ENCODE measurements around the gene GSK3A.

The GSK3A gene

DNA sequence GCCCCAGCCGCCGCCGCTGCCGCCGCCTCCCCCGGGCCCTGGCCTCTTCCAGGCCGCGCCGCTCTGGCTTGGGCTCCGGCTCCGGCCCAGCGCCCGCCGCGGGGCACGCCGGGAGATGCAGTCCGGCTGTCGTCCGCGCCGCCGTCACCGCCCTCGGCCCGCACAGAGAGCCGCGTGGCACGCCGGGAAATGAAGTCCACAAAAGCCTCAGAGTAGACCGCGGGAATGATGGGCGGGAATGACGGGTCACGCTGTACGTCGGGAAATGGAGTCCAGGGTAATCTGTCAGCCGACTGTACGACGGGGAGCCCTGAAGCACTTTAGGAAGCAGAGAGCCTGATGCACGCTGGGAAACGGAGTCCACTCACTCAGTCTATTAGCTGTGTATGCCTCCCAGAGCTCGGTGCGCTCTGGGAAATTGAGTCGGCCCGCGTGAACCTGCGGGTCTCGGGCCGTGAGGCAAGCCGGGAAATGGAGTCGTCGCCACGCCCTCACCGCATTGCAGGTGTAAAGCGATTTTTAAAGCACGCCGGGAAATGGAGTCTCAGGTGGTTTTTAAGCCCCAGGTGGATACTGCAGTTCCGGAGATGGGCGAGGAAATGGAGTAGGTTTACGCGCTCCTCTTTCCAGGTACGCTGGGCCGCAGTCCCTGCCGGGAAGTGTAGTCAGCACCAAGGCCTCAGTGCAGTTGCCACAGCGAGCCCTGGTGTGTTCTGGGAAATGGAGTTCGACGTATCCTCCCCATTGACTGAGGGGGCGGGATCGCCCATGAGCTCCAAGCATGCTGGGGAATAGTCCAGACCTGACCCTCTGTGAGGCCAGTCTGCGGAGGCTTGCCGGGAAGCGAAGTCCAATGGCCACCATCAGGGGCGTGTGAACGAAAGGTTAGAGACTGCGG lies at the start of gene GSK3A:
Gene GSK3A (minus strand): TSS at position 91 of the 898 bp plus-strand sequence. CDS start 137 bp downstream, outside the sequence.
- peak; percentile 98 for DNase-seq (ENCODE audit: low spot score)

DNA sequence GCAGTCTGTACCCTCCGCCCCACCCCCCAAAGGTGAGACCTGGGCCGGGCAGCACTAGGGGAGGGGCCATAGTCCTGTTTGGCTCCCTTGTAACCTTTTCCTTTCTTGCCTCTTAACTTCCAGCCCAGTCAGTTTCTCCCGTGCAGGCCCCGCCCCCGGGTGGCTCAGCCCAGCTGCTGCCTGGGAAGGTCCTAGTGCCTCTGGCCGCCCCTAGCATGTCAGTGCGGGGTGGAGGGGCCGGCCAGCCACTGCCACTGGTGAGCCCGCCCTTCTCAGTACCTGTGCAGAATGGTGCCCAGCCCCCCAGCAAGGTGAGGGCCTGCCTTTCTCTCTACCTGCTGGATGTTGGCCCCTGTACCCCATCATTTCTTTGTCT lies 49.0 kb upstream of the GSK3A start:
- DNase-seq (ENCODE audit: low spot score) = peak; percentile 67

DNA sequence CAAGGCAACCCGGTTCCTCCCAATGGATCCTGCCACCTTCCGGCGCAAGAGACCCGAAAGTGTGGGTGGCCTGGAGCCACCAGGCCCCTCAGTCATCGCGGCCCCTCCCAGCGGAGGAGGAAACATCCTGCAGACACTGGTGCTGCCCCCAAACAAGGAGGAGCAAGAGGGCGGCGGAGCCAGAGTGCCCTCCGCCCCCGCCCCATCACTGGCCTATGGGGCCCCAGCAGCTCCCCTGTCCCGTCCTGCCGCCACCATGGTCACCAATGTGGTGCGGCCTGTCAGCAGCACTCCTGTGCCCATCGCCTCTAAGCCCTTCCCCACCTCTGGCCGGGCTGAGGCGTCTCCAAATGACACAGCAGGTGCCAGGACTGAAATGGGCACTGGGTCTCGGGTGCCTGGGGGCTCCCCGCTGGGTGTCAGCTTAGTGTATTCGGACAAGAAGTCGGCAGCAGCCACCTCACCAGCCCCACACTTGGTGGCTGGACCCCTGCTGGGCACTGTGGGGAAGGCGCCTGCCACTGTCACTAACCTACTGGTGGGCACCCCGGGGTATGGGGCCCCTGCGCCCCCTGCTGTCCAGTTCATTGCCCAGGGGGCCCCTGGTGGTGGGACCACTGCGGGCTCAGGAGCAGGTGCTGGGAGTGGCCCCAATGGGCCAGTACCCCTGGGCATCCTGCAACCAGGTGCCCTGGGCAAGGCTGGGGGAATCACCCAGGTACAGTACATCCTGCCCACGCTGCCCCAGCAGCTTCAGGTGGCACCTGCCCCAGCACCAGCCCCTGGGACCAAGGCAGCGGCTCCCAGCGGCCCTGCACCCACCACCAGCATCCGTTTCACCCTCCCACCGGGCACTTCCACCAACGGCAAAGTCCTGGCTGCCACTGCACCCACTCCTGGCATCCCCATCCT lies 48.4 kb upstream of the GSK3A start:
- peak; percentile 62 for DNase-seq (ENCODE audit: low spot score)

DNA sequence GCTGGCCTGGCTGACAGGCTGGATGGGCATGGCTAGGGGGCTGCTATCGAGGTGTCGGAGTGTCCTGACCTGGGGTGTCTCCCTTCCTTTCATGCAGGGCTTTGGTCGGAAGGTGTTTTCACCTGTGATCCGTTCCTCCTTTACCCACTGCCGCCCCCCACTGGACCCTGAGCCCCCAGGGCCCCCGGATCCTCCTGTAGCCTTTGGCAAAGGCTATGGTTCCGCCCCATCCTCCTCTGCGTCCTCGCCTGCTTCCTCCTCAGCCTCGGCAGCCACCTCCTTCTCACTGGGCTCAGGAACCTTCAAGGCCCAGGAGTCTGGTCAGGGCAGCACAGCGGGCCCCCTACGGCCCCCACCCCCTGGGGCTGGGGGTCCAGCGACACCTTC lies 47.7 kb upstream of the GSK3A start:
- DNase-seq (ENCODE audit: low spot score) = no peak

DNA sequence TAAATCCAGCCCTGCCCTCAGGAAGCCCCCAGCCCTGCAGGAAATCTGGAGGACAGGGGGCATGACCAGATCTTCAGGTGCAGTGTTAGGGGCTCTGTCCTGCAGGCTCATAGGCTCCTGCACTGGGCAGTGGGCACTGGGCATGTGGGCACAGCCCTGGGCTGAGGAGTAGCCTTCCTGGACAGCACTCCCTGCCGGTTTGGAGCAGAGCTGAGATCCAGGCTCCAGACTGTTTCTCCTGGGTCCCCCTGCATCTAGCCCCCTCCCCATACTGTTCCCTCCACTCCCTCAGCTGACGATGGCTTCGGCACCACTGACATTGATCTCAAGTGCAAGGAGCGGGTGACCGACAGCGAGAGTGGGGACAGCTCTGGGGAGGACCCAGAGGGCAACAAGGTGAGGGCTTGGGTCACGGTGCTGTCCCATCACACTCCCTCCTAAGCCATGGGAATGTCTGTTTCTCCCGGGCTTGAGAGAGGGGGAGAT lies 47.2 kb upstream of the GSK3A start:
- DNase-seq (ENCODE audit: low spot score) = no peak

DNA sequence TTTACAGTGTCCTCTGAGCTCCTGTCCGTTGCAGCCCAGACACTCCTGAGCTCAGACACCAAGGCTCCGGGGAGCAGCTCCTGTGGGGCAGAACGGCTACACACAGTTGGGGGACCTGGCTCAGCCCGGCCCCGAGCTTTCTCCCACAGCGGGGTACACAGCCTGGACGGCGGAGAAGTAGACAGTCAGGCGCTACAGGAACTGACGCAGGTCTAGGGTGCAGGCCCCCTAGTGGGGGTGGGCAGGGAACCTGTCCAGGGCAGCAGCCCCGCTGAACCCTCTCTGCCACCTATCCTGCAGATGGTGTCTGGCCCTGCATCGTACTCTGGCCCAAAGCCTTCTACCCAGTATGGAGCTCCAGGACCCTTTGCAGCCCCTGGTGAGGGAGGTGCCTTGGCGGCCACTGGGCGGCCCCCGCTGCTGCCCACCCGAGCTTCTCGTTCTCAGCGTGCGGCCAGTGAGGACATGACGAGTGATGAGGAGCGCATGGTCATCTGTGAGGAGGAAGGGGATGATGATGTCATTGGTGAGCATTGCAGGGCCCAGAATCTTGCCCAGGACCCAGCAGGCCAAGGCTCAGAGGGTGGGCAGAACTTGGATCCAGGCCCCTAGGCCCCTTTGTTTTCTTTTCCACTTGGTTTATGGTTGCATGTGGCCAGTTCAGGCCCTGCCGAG lies 46.6 kb upstream of the GSK3A start:
- no peak for DNase-seq (ENCODE audit: low spot score)

DNA sequence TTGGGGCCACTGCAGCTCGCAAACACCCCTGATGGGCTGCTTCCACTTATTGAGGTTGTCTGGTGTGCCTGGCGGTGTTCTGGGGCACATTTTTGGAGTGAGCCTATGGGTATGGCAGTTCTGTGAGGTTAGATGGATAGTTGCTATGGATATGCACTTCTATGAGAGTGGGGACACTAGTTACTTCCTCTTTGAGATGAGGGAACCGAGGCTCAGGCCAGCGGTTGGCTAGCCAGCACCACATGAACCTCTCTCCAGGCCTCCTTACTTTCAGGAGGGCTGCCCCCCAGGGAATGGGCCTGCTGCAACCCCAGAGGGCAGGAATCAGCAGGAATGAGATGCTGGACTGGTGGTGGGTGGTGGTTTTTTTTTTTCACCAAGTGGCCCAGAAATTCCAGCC lies 46.0 kb upstream of the GSK3A start:
- no peak for DNase-seq (ENCODE audit: low spot score)

DNA sequence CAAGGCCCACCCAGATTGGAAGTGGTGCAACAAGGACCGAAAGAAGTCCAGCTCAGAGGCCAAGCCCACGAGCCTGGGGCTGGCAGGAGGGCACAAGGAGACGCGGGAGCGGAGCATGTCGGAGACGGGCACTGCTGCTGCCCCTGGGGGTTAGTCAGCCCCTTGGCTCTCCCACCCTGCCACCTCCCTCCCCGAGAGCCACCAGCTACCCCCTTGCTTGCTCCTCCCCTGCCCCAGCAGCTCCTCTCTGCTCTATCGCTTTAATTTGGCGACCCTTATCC lies 45.4 kb upstream of the GSK3A start:
- peak; percentile 55 for DNase-seq (ENCODE audit: low spot score)

DNA sequence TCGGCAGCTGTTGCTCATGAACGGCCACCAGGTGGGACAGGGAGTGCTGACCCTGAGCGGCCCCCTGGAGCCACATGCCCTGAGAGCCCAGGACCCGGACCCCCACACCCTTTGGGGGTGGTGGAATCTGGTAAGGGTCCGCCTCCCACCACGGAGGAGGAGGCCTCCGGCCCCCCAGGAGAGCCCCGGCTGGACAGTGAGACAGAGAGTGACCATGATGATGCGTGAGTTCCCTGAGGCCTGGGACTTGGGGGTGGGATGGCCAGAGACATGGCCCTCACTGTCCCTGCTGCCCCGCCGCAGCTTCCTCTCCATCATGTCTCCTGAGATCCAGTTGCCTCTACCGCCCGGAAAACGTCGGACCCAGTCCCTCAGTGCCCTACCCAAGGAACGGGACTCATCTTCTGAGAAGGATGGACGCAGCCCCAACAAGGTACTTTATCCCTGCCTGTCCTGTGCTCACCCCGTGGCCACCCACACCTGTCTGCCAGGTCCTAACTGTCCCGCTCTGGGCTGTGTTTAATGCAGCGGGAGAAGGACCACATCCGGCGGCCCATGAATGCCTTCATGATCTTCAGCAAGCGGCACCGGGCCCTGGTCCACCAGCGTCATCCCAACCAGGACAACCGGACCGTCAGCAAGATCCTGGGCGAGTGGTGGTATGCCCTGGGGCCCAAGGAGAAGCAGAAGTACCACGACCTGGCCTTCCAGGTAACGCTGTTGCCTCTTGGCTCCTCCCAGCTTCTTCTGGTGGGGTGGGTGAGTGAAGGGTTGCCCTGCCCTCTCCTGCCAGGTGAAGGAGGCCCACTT lies 44.8 kb upstream of the GSK3A start:
- DNase-seq (ENCODE audit: low spot score) = peak; percentile 62

DNA sequence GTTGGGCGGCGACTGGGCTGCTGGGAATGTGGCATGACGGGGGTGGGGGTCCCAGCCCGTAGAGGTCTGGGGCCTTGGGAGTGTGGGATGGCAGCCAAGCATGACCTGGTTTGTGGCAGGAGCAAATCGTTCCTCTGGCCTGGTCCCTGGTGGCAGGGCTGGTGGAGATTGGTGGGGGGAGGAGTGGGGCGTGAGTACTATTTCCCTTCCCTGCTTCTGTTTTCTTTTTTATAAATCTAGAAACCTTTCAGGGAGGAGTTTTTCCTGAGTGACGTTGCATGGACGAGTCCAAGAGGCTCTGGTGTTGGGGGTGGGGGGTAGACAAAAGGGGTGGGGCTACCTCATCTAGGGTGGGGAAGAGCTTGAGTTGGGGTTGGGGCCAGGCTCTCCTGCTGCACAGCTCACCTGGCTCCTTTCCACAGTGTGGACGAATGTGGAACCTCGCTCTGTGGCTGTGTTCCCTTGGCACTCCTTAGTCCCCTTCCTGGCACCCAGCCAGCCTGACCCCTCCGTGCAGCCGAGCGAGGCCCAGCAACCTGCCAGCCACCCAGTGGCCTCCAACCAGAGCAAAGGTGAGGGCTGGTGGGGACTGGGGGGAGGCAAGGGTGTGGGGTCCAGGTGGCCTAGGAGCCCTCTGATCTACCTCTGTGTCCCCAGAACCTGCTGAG lies 44.1 kb upstream of the GSK3A start:
- peak; percentile 64 for DNase-seq (ENCODE audit: low spot score)

DNA sequence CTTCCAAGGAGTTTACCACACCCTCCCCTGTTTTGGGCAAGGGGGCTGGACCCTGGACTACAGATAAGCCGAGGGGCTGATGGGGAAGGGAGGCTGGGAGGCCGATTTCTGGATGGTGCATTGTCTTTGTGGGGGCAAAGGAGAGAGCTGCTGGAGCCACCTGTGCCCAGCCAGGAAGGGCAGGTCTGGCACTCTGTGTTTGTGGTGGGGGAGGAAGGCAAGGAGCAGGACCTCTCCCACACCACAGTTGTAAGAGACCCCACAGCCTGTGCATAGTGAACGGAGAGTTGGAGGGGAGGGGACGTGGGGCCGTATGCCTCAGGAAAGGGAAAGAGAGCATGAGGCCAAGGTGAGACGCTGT lies 43.6 kb upstream of the GSK3A start:
- DNase-seq (ENCODE audit: low spot score) = peak; percentile 62

DNA sequence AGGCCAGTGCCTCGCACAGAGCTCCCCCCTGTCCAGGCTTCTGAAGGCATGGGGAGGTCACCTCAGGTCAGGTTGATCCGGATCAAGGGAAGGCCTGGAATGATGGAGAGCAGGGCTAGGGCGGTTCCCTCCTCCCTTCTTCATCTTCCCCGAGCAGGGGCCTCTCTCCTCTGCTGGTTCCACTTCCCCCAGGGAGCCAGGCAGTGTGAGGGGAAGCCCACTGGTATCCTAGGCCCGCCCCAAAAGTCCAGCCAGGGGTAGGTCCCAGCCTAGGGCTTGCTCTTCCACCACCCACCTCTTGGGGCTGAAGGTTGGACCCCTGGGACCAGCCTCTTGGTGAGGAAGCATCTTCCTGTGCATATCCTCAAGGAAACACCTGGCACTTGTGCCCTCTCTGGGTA lies 43.1 kb upstream of the GSK3A start:
- DNase-seq (ENCODE audit: low spot score) = peak; percentile 62

DNA sequence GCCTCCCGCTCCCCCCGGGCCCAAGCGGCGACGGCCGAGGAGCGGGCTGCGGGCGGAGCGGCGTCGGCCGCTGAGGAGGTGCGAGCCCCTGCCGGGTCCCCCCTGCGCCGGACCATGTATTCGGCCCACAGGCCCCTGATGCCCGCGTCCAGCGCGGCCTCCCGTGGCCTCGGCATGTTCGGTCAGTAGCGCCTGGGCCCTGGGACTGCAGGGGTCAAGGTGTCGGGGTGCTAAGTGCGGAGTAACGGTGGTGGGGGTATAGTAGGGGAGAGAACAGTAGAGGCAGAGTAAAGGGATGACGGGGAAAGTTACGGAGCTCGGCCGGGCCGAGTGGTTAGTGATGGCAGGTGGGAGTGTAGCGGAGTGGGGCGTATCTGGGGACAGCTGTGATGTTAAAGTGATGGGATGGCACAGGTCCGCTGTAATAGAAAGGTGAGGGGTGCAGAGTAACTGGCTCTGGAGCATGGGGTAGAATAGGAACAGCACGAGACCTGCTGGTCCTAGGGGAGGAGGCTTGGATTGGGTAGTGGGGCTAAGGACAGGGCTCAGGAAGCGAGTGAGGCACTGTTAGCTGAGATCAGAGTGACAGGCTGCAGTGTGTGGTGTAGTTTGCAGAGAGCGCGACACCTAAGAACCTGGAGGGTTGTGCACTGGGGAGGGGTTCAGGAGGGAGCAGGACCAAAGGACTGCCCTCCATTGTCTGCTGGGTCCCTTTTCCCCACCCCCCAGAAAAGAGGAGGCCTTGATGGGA lies 42.4 kb upstream of the GSK3A start:
- peak; percentile 71 for DNase-seq (ENCODE audit: low spot score)

DNA sequence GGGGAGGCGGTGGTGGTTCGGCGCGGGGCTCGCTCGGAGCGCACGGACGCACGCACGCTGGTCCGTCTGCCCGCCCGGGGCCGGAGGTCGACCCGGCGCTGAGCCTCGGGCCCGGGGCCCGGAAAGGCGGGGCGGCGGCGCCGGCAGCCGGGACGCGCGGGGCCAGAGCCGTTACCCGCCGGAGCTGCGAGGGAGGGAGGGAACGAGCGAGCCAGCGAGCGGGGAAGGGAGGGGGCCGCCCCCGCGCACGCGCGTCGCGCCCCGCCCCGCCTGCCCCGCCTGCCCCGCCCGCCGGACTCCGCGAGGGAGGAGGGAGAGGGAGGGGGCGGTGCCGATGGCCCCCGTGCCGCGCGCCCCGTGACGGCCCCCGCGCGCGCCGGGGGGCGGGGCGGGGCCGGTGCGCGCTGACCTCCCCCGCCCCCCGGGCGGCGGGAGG lies 41.7 kb upstream of the GSK3A start:
- DNase-seq (ENCODE audit: low spot score) = peak; percentile 92

DNA sequence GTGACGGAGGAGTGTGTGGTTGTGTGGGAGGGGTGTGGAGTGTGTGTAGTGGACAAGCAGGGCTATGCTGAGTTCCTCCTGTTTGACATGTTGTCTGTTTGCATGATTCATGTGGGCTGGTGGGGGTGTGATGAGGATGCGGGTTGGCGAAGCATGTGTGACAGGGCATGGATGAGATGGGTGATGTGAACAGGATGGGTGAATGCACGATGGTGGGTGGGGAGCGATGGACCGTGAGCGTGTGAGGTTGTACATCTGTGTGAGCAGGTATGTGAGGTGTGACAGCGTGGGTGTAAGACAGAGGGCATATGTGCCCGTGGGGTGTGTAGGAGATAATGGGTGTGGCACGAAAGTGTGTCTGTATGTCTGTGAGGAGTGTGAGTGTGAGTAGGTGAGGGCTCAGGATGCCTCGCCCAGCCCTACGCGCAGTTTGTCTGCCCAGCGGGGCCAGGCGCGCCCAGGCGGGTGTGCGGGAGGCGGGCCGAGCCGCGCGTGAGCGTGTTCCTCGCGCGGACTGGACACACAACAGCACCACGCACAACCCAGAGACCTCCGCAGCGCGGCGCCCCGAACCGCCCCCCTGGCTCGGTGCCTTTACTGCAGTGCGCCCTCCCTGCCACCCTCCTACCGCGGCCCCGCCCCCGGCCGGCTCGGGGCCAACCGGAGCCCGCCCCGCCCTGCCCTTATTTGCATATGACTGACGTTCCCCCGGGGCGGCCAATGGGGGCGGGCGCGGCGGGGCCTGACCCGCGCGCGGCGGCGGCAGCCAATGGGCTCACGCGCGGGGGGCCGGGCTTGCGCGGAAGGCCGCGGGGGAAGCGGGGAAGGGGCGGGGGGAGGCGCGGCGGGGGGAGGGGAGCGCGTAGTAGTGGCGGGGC lies 41.0 kb upstream of the GSK3A start:
- peak; percentile 98 for DNase-seq (ENCODE audit: low spot score)

DNA sequence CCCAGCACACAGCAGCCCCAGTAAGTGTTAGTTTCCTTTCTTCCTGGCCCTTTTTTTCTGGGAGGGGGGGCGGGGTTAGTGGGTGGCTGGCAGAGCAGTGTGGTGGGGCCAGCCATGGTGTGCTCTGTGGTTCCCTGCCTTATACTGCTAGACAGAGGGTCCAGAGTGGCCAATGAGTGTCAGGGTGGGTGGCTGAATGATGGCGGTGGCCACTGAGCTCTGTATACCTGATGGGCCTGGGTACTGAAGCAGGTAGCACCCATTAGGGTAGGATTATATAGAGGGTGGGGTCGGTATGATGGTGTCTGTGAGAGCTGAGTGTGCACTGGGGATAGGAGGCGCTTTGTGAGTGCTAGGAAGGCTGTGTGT lies 40.4 kb upstream of the GSK3A start:
- peak; percentile 68 for DNase-seq (ENCODE audit: low spot score)

DNA sequence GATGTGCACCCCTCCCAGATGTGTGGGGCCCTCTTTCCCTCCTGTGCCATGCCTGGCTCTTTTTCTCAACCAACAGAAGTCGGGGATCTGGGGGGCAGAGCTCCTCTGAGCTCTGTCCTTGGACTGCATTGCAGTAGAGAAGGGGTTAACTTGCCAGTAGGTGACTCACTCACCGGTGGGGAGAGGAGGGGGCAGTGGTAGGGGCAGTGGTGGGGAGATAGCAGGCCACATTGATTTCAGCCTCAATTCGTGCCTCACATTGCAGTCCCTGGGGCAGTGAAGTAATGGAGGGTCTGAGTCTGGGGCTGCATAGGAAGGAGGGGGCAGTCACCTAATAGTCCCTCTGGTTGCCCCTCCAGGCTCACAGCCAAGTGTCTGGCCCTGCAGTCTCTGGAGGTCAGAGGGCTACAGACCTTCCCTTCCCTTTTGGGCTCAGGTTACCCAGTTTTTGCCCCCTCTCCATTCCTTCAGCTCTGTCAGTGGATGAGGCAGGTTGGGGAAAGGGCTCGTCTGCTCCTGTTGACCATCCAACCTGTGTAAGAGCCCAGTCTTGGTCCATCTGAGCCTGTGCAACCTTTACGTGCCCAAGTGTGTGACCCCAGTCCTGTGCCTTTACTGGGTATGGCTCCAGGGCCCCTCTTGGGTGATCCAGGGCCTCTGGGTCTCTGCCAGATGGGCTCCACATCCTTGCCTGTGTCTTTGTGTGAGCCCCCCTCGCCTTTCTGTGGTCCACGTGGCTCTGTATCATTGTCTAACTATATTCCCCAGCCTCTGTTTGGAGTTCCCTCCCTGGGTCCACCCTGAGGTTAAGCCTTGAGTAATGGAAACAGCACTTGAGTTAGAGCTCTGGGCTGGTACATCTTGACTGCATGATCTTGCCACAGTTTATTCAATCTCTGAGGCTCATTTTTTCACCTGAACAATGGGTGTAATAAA lies 39.7 kb upstream of the GSK3A start:
- peak; percentile 69 for DNase-seq (ENCODE audit: low spot score)

DNA sequence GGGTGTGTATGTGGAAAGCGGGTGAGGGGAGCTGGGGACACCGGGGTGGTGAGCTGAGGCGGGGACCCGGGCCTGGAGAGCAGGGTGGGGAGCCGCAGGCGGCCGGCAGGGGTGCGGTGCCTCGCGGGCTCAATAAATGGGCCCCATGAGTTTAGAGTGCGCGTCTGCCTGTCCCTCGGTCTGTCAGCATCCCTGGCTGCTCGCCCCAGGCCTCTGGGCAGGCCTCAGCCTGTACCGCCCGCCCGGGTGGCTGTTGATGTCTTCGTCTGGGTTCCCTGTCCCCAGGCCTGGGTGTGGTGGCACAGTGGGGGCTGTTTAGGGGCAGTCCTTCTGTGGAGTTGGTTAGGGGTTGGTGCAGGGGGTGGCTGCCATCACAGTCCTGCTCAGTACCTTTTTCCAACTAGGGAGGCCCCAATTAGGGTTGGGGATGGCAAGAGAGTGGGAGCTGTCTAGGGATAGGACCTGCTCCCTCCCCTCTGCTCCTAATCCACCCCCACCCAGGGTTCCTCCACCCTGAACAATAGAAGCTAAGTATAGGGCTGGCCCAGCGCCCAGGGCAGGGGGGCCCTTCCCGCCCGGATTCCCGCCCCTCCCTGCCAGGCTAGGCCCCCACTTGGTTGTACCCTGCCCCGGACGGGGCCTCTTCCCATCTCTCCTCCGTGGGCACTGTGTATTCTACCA lies 38.9 kb upstream of the GSK3A start:
- DNase-seq (ENCODE audit: low spot score) = peak; percentile 84

Measured in left forelimb (tissue), 1 donor.